Adrenal gland (tissue), 5 donors: ENCODE measurements around the gene DLG2.

Source experiments
- CTCF ChIP-seq, 6 experiments: fragments of 450-650 bp in 4 of 6; fragments of 200-600 bp in 2 of 6; sonication (generic) in 1 of 6; IDR thresholded peaks; 1 replicate in 5 of 6; 2 replicates in 1 of 6; pipeline versions ENCODE4 v1.5.1 to v1.8.0; 2016 to 2021; ENCODE audit warnings: antibody characterized with exemption in 6 of 6, mild to moderate bottlenecking in 2 of 6, moderate library complexity in 1 of 6
- POLR2A ChIP-seq, 2 donors: fragments of 450-650 bp; IDR thresholded peaks; one replicate each; pipeline ENCODE4 v1.6.1; 2017; ENCODE audit warnings: antibody characterized with exemption in 2 of 2, mild to moderate bottlenecking in 2 of 2, moderate library complexity in 1 of 2
- donor health status: DM: no; HTN: no; CAD: no.

- TF ChIP-seq CTCF (IDR thresholded peaks at IDR 0.05) (no peak), POLR2A (IDR thresholded peaks at IDR 0.05) (no peak)
Measured at GRCh38 chr11:83864412-83865057, 1762.6 kb downstream of the DLG2 start.
